Measurements from ENCODE around the gene HSD17B2. TPM values are rescaled to one million over a fixed set of nuclear protein-coding genes. Genes with fewer than 3 reads are reported as not detected.
A peak's percentile ranks its signal among the peaks of the same experiment; 100 is the strongest.

Gene HSD17B2
- total and polyA plus RNA-seq, 2 of the 4 experiments (the other 2 are of a cell fraction): 0.12 to 0.18 TPM

GRCh38 chr16:82046941-82047340 lies 11.9 kb downstream of the HSD17B2 start:
- POLR2A ChIA-PET (ENCODE audit: unreplicated experiment): no interaction called here
- Histone ChIP-seq H3K56ac (ENCODE audit: extremely low read depth, insufficient read depth, low read length) (no peak overlapping the region), H3K9me1 (ENCODE audit: insufficient read depth, low read length) (no peaks in the 10 kb centered on the region; the same call in 1 of the 2 replicates), H2AFZ (replicated peaks; ENCODE audit: low read length, poor library complexity) (no peak overlapping the region), H3K4me1 (ENCODE audit: control insufficient read depth, insufficient read depth, low read length) (peaks cover 13% of the 10 kb centered on the region), H3K23ac (ENCODE audit: low read depth, low read length) (no peak overlapping the region), H2BK120ac (ENCODE audit: low read depth, low read length) (no peak overlapping the region), H3K14ac (replicated peaks; ENCODE audit: low read depth, low read length) (no peak overlapping the region), H3K9ac (ENCODE audit: low read depth, low read length) (no peak overlapping the region), H4K91ac (ENCODE audit: insufficient read depth, low read depth, low read length) (no peak overlapping the region), H3K27ac (ENCODE audit: insufficient read depth, low read length) (no peak overlapping the region), H3K18ac (ENCODE audit: low read depth, low read length) (peak overlapping the region; percentile 62; the same call in 1 of the 2 replicates), H3K4ac (ENCODE audit: low read depth, low read length) (no peak overlapping the region), H3K27me3 (ENCODE audit: control insufficient read depth, insufficient read depth, low read length) (peaks cover 3% of the 10 kb centered on the region; the same call in 1 of the 2 replicates), H3K79me1 (ENCODE audit: low read depth in 1 of 2, low read length in 2 of 2) (no peaks in the 10 kb centered on the region), H3K4me3 (ENCODE audit: insufficient read depth, low read depth, low read length) (no peak overlapping the region), H2AK5ac (ENCODE audit: low read depth, low read length) (no peak overlapping the region), H2BK15ac (ENCODE audit: low read depth, low read length) (no peak overlapping the region; the same call in 2 of the 3 replicates), H3K4me2 (ENCODE audit: low read depth, low read length) (no peak overlapping the region), H2BK20ac (ENCODE audit: low read depth, low read length) (no peak overlapping the region), H4K5ac (ENCODE audit: low read depth, low read length) (peak overlapping the region; percentile 72; the same call in 1 of the 2 replicates), H3K36me3 (ENCODE audit: control insufficient read depth, insufficient read depth, low read length) (no peaks in the 10 kb centered on the region), H4K20me1 (ENCODE audit: insufficient read depth, low read length) (no peaks in the 10 kb centered on the region), H2BK5ac (ENCODE audit: low read depth, low read length, poor library complexity, severe bottlenecking) (no peak overlapping the region), H3K9me3 (ENCODE audit: control insufficient read depth, insufficient read depth, low read length) (no peaks in the 10 kb centered on the region), H4K8ac (ENCODE audit: low read depth in 2 of 2, low read length in 2 of 2) (no peak overlapping the region), H2AK9ac (replicated peaks; ENCODE audit: low read depth, low read length, poor library complexity) (no peak overlapping the region)
- intact Hi-C loops (cut with micrococcal nuclease): no loop called here
- CTCF ChIA-PET: no interaction called here
- in situ Hi-C loops (cut with MboI; ENCODE audit: low sequenced_read_pairs): no loop called here
- DNase-seq (no peak), ATAC-seq (ENCODE audit: low read depth) (no peak)
- dilution Hi-C loops (cut with HindIII; ENCODE audit: low sequenced_read_pairs, unreplicated experiment): no loop called here
- no peak for TF ChIP-seq CEBPB (IDR thresholded peaks at IDR 0.05; ENCODE audit: low read depth, low read length)
- no peak for TF ChIP-seq FOS (IDR thresholded peaks at IDR 0.05; ENCODE audit: low read depth, low read length)
- TF ChIP-seq MXI1 (IDR thresholded peaks at IDR 0.05; ENCODE audit: borderline replicate concordance, low read depth, low read length): no peak
- TF ChIP-seq USF2 (IDR thresholded peaks at IDR 0.05; ENCODE audit: low read depth, low read length): no peak
- TF ChIP-seq BHLHE40 (IDR thresholded peaks at IDR 0.05; ENCODE audit: low read depth, low read length): no peak
- BruUV-seq (replicated peaks): no TSS peak
- WGBS, 2 experiments (ENCODE audit: extremely low coverage in 2 of 2, insufficient read length in 1 of 2): no CpG with 5 or more reads among the region's 2 CpGs

All from IMR-90 (cell line).